Measurements from ENCODE around the gene RDM1. TPM values are rescaled to one million over a fixed set of nuclear protein-coding genes. Genes with fewer than 3 reads are reported as not detected.

The RDM1 gene
- total RNA-seq, 2 experiments from 2014 or later: 4.1 to 11.0 TPM

GRCh38 chr17:35953720-35954119 is 23.1 kb upstream of the RDM1 start:
- intact Hi-C loops (cut with micrococcal nuclease; ENCODE audit: unreplicated experiment): no loop called here
- BruUV-seq (replicated peaks): no TSS peak
- Histone ChIP-seq H2AFZ (ENCODE audit: low read length) (no peak overlapping the region), H3K4me1 (ENCODE audit: insufficient read depth, low read length, poor library complexity, severe bottlenecking) (no peaks in the 10 kb centered on the region), H3K36me3 (ENCODE audit: insufficient read depth, low read length) (no peaks in the 10 kb centered on the region), H3K9me3 (ENCODE audit: low read length) (no peaks in the 10 kb centered on the region), H3K4me2 (ENCODE audit: low read length) (no peak overlapping the region), H3K4me3 (ENCODE audit: low read depth, low read length, poor library complexity, severe bottlenecking) (no peak overlapping the region), H3K79me2 (ENCODE audit: insufficient read depth, low read depth, low read length) (no peaks in the 10 kb centered on the region), H3K9me2 (ENCODE audit: insufficient read depth, low read length) (no peaks in the 10 kb centered on the region), H3K27ac (ENCODE audit: low read depth, low read length, poor library complexity, severe bottlenecking) (no peak overlapping the region), H4K20me1 (ENCODE audit: insufficient read depth, low read length) (no peaks in the 10 kb centered on the region)
- POLR2A ChIA-PET: no interaction called here
- CTCF ChIA-PET (ENCODE audit: unreplicated experiment): no interaction called here
- no peak for DNase-seq (ENCODE audit: low spot score)
- no peak for TF ChIP-seq CTCF (conservative IDR thresholded peaks at IDR 0.05; ENCODE audit: low read length)
- TF ChIP-seq EZH2phosphoT487 (IDR thresholded peaks at IDR 0.05; ENCODE audit: borderline replicate concordance, low read depth, low read length): no peak

- H2AFZ ChIP-seq (ENCODE audit: low read length): no peak overlapping the region
- H3K27ac ChIP-seq (ENCODE audit: low read depth, low read length, poor library complexity, severe bottlenecking): no peak overlapping the region
- H4K20me1 ChIP-seq (ENCODE audit: insufficient read depth, low read length): no peaks in the 10 kb centered on the region
- DNase-seq (ENCODE audit: low spot score): no peak
- H3K9me2 ChIP-seq (ENCODE audit: insufficient read depth, low read length): no peaks in the 10 kb centered on the region
- H3K4me2 ChIP-seq (ENCODE audit: low read length): no peak overlapping the region
- no TSS peak for BruUV-seq (replicated peaks)
- intact Hi-C loops (cut with micrococcal nuclease; ENCODE audit: unreplicated experiment): no loop called here
- H3K4me3 ChIP-seq (ENCODE audit: low read depth, low read length, poor library complexity, severe bottlenecking): no peak overlapping the region
- TF ChIP-seq CTCF (conservative IDR thresholded peaks at IDR 0.05; ENCODE audit: low read length) (no peak), EZH2phosphoT487 (IDR thresholded peaks at IDR 0.05; ENCODE audit: borderline replicate concordance, low read depth, low read length) (no peak)
- H3K9me3 ChIP-seq (ENCODE audit: low read length): no peaks in the 10 kb centered on the region
- no peaks in the 10 kb centered on the region for H3K4me1 ChIP-seq (ENCODE audit: insufficient read depth, low read length, poor library complexity, severe bottlenecking)
- H3K79me2 ChIP-seq (ENCODE audit: insufficient read depth, low read depth, low read length): no peaks in the 10 kb centered on the region
- H3K36me3 ChIP-seq (ENCODE audit: insufficient read depth, low read length): no peaks in the 10 kb centered on the region
- CTCF ChIA-PET (ENCODE audit: unreplicated experiment): interaction anchor here (1.2 kb wide), 1 partner anchor 8 kb away, joined by 3 read pairs; no protein-coding TSS in a partner anchor
- POLR2A ChIA-PET: no interaction called here
Measured at GRCh38 chr17:35949401-35949800, 18.8 kb upstream of the RDM1 start.

GRCh38 chr17:35948092-35948491 is 17.5 kb upstream of the RDM1 start:
- Histone ChIP-seq H4K20me1 (ENCODE audit: insufficient read depth, low read length) (no peaks in the 10 kb centered on the region), H3K9me2 (ENCODE audit: insufficient read depth, low read length) (no peaks in the 10 kb centered on the region), H3K4me3 (ENCODE audit: low read depth, low read length, poor library complexity, severe bottlenecking) (no peak overlapping the region), H3K36me3 (ENCODE audit: insufficient read depth, low read length) (no peaks in the 10 kb centered on the region), H3K4me1 (ENCODE audit: insufficient read depth, low read length, poor library complexity, severe bottlenecking) (no peaks in the 10 kb centered on the region), H2AFZ (ENCODE audit: low read length) (no peak overlapping the region), H3K27ac (ENCODE audit: low read depth, low read length, poor library complexity, severe bottlenecking) (no peak overlapping the region), H3K4me2 (ENCODE audit: low read length) (no peak overlapping the region), H3K79me2 (ENCODE audit: insufficient read depth, low read depth, low read length) (no peaks in the 10 kb centered on the region), H3K9me3 (ENCODE audit: low read length) (no peaks in the 10 kb centered on the region)
- no peak for TF ChIP-seq EZH2phosphoT487 (IDR thresholded peaks at IDR 0.05; ENCODE audit: borderline replicate concordance, low read depth, low read length)
- no peak for TF ChIP-seq CTCF (conservative IDR thresholded peaks at IDR 0.05; ENCODE audit: low read length)
- CTCF ChIA-PET (ENCODE audit: unreplicated experiment): no interaction called here
- DNase-seq (ENCODE audit: low spot score): no peak
- no TSS peak for BruUV-seq (replicated peaks)
- intact Hi-C loops (cut with micrococcal nuclease; ENCODE audit: unreplicated experiment): no loop called here
- POLR2A ChIA-PET: interaction anchor here (0.7 kb wide), 1 partner anchor 77 kb away, joined by 4 read pairs; no protein-coding TSS in a partner anchor
